Activated B cell treated with CpG ODN at 0.5 μM for 24 hours (primary cell): ENCODE measurements around the gene NCK2. TPM values are rescaled to one million over a fixed set of nuclear protein-coding genes. Genes with fewer than 3 reads are reported as not detected.

Experiments used
- ATAC-seq: fragments of 200-7000 bp; cut with Tn5 transposase; one replicate; pipeline ENCODE4 v1.10.0; 2021; ENCODE audit warnings: low read depth, mild to moderate bottlenecking, moderate library complexity
- CTCF ChIA-PET: fragments of 350-600 bp; sonication (Branson Sonifier 250); formaldehyde crosslinking; loops from one replicate; lab custom pipeline; 2021; ENCODE audit warnings: antibody characterized with exemption; lab: Charles Lee
- POLR2A ChIA-PET: fragments of 350-600 bp; sonication (Branson Sonifier 250); formaldehyde crosslinking; loops from one replicate; lab custom pipeline; 2021; ENCODE audit warnings: antibody characterized with exemption; lab: Charles Lee
- DNase-seq: peaks from one replicate; pipeline ENCODE4 v3.0.0; 2022
- H3K27ac Mint-ChIP-seq: one replicate; pipeline ENCODE4 v1.8.0; 2020; ENCODE audit warnings: mixed read lengths
- H3K27me3 Mint-ChIP-seq: one replicate; pipeline ENCODE4 v1.8.0; 2021; ENCODE audit warnings: mixed read lengths
- H3K36me3 Mint-ChIP-seq: one replicate; pipeline ENCODE4 v1.8.0; 2021; ENCODE audit warnings: low read depth, mixed read lengths
- H3K4me1 Mint-ChIP-seq: one replicate; pipeline ENCODE4 v1.8.0; 2021; ENCODE audit warnings: mixed read lengths
- H3K4me3 Mint-ChIP-seq: one replicate; pipeline ENCODE4 v1.8.0; 2020; ENCODE audit warnings: mild to moderate bottlenecking, mixed read lengths
- H3K9me3 Mint-ChIP-seq: one replicate; pipeline ENCODE4 v1.8.0; 2020; ENCODE audit warnings: mixed read lengths
- intact Hi-C: fragments of 100-400 bp; cut with micrococcal nuclease; formaldehyde crosslinking; loops from one replicate; pipeline ENCODE4 v1.15.1; 2024
- total RNA-seq: library from RNA; stranded (reverse); gene quantifications from 2 replicates; pipeline ENCODE4 v1.2.3, GENCODE V29; 2022
- TF ChIP-seq, protein P1 (sequence below): fragments of 200-600 bp; IDR thresholded peaks from one replicate; pipeline ENCODE4 v1.8.0; 2022; ENCODE audit warnings: antibody characterized with exemption, mild to moderate bottlenecking

NCK2 gene
- total RNA-seq, 1 donor from 2014 or later, result 53.4 TPM

DNA sequence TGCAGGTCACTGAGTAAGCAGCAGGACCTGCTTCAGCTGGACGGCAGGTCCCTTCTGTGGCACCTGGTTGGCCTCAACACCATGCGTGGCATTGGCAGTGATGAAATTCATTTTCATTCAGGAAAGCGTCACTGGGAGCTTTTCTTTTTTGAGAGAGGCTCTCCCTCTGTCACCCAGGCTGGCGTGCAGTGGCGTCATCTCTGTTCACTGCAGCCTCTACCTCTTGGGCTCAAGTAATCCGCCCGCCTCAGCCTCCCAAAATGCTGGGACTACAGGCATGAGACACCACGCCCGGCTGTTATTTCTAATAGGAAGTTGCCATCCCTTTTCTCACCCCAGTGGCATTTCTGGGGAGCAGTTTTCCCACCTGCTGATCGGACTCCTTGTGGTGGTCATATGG lies 39.3 kb downstream of the NCK2 start:
- peaks cover 84% of the 10 kb centered on the region for H3K4me1 Mint-ChIP-seq
- peak overlapping the region; percentile 20 for H3K27ac Mint-ChIP-seq
- ChIA-PET POLR2A (no interaction called here), CTCF (interaction anchor here (1.4 kb wide), 1 partner anchor 38 kb away, joined by 5 read pairs; no protein-coding TSS in a partner anchor)
- TF ChIP-seq, protein P1, sequence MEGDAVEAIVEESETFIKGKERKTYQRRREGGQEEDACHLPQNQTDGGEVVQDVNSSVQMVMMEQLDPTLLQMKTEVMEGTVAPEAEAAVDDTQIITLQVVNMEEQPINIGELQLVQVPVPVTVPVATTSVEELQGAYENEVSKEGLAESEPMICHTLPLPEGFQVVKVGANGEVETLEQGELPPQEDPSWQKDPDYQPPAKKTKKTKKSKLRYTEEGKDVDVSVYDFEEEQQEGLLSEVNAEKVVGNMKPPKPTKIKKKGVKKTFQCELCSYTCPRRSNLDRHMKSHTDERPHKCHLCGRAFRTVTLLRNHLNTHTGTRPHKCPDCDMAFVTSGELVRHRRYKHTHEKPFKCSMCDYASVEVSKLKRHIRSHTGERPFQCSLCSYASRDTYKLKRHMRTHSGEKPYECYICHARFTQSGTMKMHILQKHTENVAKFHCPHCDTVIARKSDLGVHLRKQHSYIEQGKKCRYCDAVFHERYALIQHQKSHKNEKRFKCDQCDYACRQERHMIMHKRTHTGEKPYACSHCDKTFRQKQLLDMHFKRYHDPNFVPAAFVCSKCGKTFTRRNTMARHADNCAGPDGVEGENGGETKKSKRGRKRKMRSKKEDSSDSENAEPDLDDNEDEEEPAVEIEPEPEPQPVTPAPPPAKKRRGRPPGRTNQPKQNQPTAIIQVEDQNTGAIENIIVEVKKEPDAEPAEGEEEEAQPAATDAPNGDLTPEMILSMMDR, result no peak
- H3K27me3 Mint-ChIP-seq, result no peaks in the 10 kb centered on the region
- H3K36me3 Mint-ChIP-seq, result peaks cover 19% of the 10 kb centered on the region
- DNase-seq (no peak), ATAC-seq (no peak)
- intact Hi-C loops, result no loop called here
- H3K4me3 Mint-ChIP-seq, result no peak overlapping the region
- no peaks in the 10 kb centered on the region for H3K9me3 Mint-ChIP-seq

DNA sequence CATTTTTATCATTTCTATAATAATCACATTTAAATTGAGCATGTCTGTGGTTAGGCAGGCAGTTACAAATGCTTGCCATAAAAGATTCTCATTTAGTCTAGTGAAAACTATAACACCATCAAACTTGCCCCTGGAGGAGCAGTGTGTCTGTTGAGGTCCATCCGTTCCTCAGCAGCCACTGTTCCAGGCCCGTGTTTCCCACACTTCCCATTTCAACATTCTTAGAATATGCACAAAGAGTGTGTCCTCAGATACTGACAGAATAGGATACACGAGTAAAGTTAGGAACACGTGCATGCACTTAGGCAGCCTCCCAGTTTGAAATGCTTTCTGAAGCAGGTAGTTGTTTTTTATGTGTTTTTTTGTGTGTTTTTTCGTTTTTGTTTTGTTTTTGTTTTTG lies 39.9 kb downstream of the NCK2 start:
- ChIA-PET POLR2A (no interaction called here), CTCF (no interaction called here)
- Mint-ChIP-seq H3K27me3 (no peaks in the 10 kb centered on the region), H3K27ac (no peak overlapping the region), H3K36me3 (peaks cover 19% of the 10 kb centered on the region), H3K9me3 (no peaks in the 10 kb centered on the region), H3K4me3 (no peak overlapping the region), H3K4me1 (peaks cover 84% of the 10 kb centered on the region)
- DNase-seq (no peak), ATAC-seq (no peak)
- intact Hi-C loops, result no loop called here
- TF ChIP-seq, protein P1, result no peak

DNA sequence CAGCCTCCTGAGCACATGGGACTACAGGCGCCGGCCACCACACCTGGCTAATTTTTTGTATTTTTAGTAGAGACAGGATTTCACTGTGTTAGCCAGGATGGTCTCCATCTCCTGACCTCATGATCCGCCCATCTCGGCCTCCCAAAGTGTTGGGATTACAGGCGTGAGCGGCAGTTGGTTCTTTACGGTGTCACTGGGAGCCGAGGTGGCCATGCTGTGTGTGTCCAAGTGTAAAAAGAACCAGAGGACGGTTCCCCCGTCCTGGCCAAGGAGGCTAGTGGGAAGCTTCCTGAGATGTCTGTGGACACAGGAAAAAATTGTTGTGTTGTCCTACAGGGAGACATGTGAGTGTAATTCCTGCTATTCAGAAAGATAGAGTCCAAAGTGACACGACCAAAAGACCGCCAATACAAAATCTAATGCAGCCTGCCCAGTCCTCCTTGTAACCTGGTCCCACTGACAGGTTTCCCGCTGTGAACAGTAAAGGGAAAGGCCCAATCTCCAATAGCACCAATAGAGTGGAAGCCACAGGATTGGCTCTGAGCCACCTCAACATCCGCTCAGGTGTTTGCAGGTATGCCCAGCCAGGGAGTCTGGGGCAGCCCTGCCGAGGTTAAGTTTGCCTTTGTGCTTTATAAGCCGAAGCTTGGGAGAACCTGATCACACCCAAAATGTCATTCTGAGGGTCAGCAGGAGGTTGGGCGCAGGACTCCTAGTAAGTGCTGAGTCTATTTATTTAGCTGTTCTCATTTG lies 40.6 kb downstream of the NCK2 start:
- POLR2A ChIA-PET, result interaction anchor here (0.6 to 2.1 kb wide), 3 partner anchors 30 to 66 kb away, joined by 3 to 13 read pairs (median 5); no protein-coding TSS in a partner anchor
- peaks cover 20% of the 10 kb centered on the region for H3K36me3 Mint-ChIP-seq
- DNase-seq, result no peak
- CTCF ChIA-PET, result no interaction called here
- intact Hi-C loops, result loop anchor here (5.0 kb wide), 1 partner anchor 312 kb away; no protein-coding TSS in a partner anchor
- no peak for ATAC-seq
- H3K4me1 Mint-ChIP-seq, result peaks cover 85% of the 10 kb centered on the region
- TF ChIP-seq, protein P1, result no peak
- H3K27ac Mint-ChIP-seq, result no peak overlapping the region
- H3K27me3 Mint-ChIP-seq, result no peaks in the 10 kb centered on the region
- H3K9me3 Mint-ChIP-seq, result no peaks in the 10 kb centered on the region
- H3K4me3 Mint-ChIP-seq, result no peak overlapping the region

DNA sequence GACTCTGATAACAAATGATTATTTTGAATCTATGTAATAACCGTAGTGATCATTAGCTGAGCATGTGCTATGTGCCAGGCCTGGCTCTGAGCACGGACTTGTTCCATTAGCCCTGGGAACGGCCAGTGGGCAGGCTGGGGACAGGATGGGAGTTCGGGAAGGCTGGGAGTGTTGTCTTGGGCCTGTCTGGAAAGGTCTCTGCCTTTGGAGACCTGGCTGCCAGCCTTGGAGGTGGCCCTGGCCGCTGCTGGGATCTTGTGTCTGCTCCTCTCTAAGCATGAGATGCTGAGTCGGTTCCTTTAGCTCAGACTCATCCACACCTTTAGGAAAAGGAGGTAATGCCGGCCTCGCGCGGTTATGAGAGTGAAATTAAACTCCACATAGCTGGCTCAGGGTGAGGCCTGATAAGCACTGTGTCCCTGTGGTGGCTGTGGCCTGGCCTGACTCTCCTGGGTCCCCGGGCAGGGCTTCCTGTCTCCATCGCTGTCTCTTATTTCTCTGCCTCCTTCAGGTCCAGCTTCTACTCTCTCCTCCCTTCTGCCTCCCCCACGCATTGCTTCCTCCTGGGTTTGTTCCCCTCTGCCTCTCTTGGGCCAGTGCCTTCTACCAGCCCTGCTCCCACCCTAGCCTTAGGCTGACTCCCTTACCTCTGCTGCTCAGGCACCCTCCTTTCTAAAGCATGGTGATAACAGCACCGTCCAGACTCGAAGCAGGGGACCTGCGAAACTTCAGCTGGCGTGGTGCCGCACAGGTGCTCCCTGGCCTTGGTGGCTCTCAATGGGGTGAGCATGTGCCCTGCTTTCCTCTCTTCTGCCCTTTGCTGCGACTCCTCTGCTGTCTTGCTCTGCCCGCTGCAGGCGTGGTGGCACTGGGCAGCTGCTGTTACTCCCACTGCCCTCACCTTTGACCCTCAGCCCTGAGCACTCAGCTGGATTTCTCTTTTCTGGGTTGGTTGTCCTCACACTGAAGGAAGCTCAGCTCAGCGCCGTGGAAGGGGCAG lies 41.8 kb downstream of the NCK2 start:
- intact Hi-C loops, result loop anchor here (1.0 to 5.0 kb wide), 3 partner anchors 10 to 311 kb away; no protein-coding TSS in a partner anchor
- TF ChIP-seq, protein P1, result no peak
- Mint-ChIP-seq H3K27me3 (no peaks in the 10 kb centered on the region), H3K27ac (peak overlapping the region; percentile 81), H3K9me3 (no peaks in the 10 kb centered on the region), H3K4me3 (peak overlapping the region; percentile 48), H3K4me1 (peaks cover 86% of the 10 kb centered on the region), H3K36me3 (peaks cover 22% of the 10 kb centered on the region)
- ATAC-seq (no peak), DNase-seq (no peak)
- ChIA-PET CTCF (interaction anchor here (1.1 to 2.6 kb wide), 7 partner anchors 8 to 211 kb away, joined by 3 to 15 read pairs (median 5); no protein-coding TSS in a partner anchor), POLR2A (interaction anchor here (0.6 to 3.2 kb wide), 7 partner anchors 9 to 64 kb away, joined by 3 to 20 read pairs (median 5); no protein-coding TSS in a partner anchor)
